BJ (cell line): ENCODE measurements around the gene ATP6V1B1. TPM values are rescaled to one million over a fixed set of nuclear protein-coding genes. Genes with fewer than 3 reads are reported as not detected.
A peak's percentile ranks its signal among the peaks of the same experiment; 100 is the strongest.

Experiments used
- CTCF ChIA-PET: fragments of 350-600 bp; formaldehyde crosslinking; extraction: SDS; loops from one replicate; lab custom pipeline; 2021; ENCODE audit warnings: antibody characterized with exemption, inconsistent platforms; lab: Yijun Ruan, JAX
- POLR2A ChIA-PET: fragments of 300-600 bp; sonication (Branson Sonifier 250); formaldehyde crosslinking; extraction: SDS; loops from one replicate; lab custom pipeline; 2021; ENCODE audit warnings: antibody characterized with exemption; lab: Charles Lee
- DNase-seq: peaks from one replicate; pipeline ENCODE4 v3.0.0-alpha.2; 2011; ENCODE audit warnings: low read depth
- H3K27me3 ChIP-seq: 2 replicates; pipeline ENCODE4 v1.6.0; 2011; ENCODE audit warnings: low read length; ENCODE audit not compliant: control insufficient read depth, insufficient read depth
- H3K36me3 ChIP-seq: 2 replicates; pipeline ENCODE4 v1.5.1; 2011; ENCODE audit warnings: low read length; ENCODE audit not compliant: control insufficient read depth, insufficient read depth
- H3K4me3 ChIP-seq: 2 replicates; pipeline ENCODE4 v1.5.1; 2011; ENCODE audit warnings: low read depth, mild to moderate bottlenecking, control low read depth, low read length
- polyA plus RNA-seq: library from polyadenylated mRNA; depleted of rRNA; stranded (reverse); fragments of >200 nt; gene quantifications from 2 replicates; pipeline ENCODE4 v1.2.3, GENCODE V29; 2011
- TF ChIP-seq, protein P1 (sequence below): IDR thresholded peaks from 2 replicates; pipeline ENCODE4 v1.5.1; 2011; ENCODE audit warnings: low read depth, mild to moderate bottlenecking, control low read depth, inconsistent platforms, low read length, moderate library complexity; ENCODE audit not compliant: insufficient read depth

ATP6V1B1 gene
- polyA plus RNA-seq, 1 experiment, result 1.3 TPM

GRCh38 chr2:70944111-70944690 is 8.5 kb downstream of the ATP6V1B1 start:
- CTCF ChIA-PET, result interaction anchor here (0.8 to 6.8 kb wide), 3 partner anchors 24 to 73 kb away, joined by 3 to 46 read pairs (median 6); no protein-coding TSS in a partner anchor
- H3K4me3 ChIP-seq, result no peak overlapping the region
- no peaks in the 10 kb centered on the region for H3K27me3 ChIP-seq
- no peak for DNase-seq
- POLR2A ChIA-PET, result no interaction called here
- no peaks in the 10 kb centered on the region for H3K36me3 ChIP-seq
- TF ChIP-seq, protein P1, sequence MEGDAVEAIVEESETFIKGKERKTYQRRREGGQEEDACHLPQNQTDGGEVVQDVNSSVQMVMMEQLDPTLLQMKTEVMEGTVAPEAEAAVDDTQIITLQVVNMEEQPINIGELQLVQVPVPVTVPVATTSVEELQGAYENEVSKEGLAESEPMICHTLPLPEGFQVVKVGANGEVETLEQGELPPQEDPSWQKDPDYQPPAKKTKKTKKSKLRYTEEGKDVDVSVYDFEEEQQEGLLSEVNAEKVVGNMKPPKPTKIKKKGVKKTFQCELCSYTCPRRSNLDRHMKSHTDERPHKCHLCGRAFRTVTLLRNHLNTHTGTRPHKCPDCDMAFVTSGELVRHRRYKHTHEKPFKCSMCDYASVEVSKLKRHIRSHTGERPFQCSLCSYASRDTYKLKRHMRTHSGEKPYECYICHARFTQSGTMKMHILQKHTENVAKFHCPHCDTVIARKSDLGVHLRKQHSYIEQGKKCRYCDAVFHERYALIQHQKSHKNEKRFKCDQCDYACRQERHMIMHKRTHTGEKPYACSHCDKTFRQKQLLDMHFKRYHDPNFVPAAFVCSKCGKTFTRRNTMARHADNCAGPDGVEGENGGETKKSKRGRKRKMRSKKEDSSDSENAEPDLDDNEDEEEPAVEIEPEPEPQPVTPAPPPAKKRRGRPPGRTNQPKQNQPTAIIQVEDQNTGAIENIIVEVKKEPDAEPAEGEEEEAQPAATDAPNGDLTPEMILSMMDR, result no peak

DNA sequence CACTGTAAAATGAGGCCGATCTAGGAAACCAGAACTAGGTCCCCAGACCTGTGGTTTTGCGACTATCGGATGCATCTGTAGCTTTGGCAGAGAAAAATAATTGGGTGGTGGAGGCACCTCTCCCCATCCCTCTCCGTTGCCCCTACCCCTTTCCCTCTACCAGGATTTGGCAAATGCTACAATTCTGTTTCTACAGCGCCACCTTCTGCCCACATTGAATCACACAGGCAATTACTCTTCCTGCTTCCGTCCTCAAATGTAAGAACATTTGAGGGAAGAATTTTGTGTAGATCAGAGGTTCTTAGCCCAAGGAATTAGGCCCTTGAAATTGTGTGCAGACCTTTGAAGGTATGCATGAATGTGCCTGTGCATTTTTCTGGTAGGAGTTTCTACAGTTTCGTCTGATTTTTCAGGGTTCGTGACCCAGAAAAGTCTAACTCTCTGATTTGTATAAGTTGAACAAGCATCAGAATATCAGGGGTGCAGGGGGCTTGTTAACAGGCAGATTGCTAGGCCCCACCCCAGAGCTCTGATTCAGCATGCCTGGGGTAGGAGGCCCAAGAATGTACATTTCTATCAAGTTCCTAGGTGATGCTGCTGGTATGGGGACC is 11.2 kb downstream of the ATP6V1B1 start:
- POLR2A ChIA-PET, result no interaction called here
- CTCF ChIA-PET, result interaction anchor here (0.6 to 4.4 kb wide), 22 partner anchors 11 to 643 kb away, joined by 3 to 327 read pairs (median 6); partner anchors contain the start of gene ATP6V1B1

DNA sequence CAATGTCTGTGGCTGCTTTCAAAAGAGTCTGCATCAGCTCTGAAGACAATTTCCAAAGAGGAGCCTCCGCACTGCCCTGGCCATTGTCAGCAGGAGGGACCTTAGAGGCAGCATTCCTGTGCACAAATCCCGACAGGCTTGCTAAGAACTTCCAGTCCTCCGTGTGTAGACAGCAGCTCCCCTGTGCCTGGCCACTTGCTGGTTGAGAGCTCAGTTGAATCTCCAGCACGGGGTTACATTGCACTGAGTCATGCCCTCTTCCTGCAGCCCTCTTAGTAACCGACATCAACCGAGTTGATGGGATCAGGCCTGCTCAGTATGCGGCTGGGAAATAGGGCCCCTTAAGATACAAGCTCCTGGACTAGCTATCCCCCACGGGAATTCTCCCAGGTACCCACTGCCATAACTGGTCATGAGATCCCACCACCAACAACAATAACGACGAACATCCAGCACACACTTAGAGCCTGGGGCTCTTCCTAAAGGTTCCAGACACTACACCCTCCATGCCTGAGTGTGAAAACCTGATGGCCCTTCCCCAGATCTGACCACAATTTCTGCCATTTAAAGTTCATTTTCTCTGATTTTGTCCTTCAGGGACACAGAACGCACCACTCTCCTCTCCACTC is 12.0 kb downstream of the ATP6V1B1 start:
- Histone ChIP-seq H3K27me3 (no peaks in the 10 kb centered on the region), H3K4me3 (no peak overlapping the region), H3K36me3 (no peaks in the 10 kb centered on the region)
- ChIA-PET POLR2A (interaction anchor here (0.9 kb wide), 1 partner anchor 30 kb away, joined by 3 read pairs; no protein-coding TSS in a partner anchor), CTCF (interaction anchor here (0.6 to 4.4 kb wide), 39 partner anchors 11 to 644 kb away, joined by 3 to 327 read pairs (median 5); partner anchors contain the start of genes ANKRD53, ATP6V1B1, FIGLA and NAGK)
- TF ChIP-seq, protein P1, result no peak
- no peak for DNase-seq

More for the DNA sequence above, 11.2 kb downstream of the ATP6V1B1 start:
- TF ChIP-seq, protein P1, result peak; percentile 81
- H3K36me3 ChIP-seq, result no peaks in the 10 kb centered on the region
- no peak overlapping the region for H3K4me3 ChIP-seq
- DNase-seq, result no peak
- H3K27me3 ChIP-seq, result no peaks in the 10 kb centered on the region

- ChIA-PET POLR2A (interaction anchor here (0.9 kb wide), 1 partner anchor 29 kb away, joined by 3 read pairs; no protein-coding TSS in a partner anchor), CTCF (interaction anchor here (0.6 to 4.4 kb wide), 34 partner anchors 12 to 644 kb away, joined by 3 to 327 read pairs (median 5); partner anchors contain the start of genes ANKRD53, ATP6V1B1 and NAGK)
- no peak for DNase-seq
- no peaks in the 10 kb centered on the region for H3K27me3 ChIP-seq
- no peaks in the 10 kb centered on the region for H3K36me3 ChIP-seq
- H3K4me3 ChIP-seq, result no peak overlapping the region
- TF ChIP-seq, protein P1, result peak; percentile 95
Observed at GRCh38 chr2:70948337-70949003, 12.8 kb downstream of the ATP6V1B1 start.
